B cell (primary cell): ENCODE results near the gene SRRM1. TPM values are rescaled to one million over a fixed set of nuclear protein-coding genes. Genes with fewer than 3 reads are reported as not detected.
"Not testable (repeated sequence)": the region's sequence is repeated elsewhere in the genome, so short reads cannot be mapped to it uniquely, and the experiment has no call there.

Source experiments
- ATAC-seq: fragments of 200-7000 bp; cut with Tn5 transposase; one replicate; pipeline ENCODE4 v1.10.0; 2021; ENCODE audit warnings: low read depth, mild to moderate bottlenecking, moderate number of reproducible peaks, moderate library complexity
- CTCF ChIA-PET: fragments of 350-600 bp; sonication (Branson Sonifier 250); formaldehyde crosslinking; loops from one replicate; lab custom pipeline; 2021; ENCODE audit warnings: antibody characterized with exemption, inconsistent platforms; lab: Charles Lee
- POLR2A ChIA-PET: fragments of 350-600 bp; sonication (Branson Sonifier 250); formaldehyde crosslinking; loops from one replicate; lab custom pipeline; 2021; ENCODE audit warnings: antibody characterized with exemption; lab: Charles Lee
- DNase-seq: peaks from one replicate; pipeline ENCODE4 v3.0.0; 2013
- H2AFZ ChIP-seq: 2 replicates; pipeline ENCODE4 v1.6.1; 2012; ENCODE audit warnings: mild to moderate bottlenecking, low read depth, low read length; ENCODE audit not compliant: insufficient read depth, poor library complexity, severe bottlenecking
- H3K27ac ChIP-seq, 2 donors: 1 replicate in 1 of 2; 2 replicates in 1 of 2; pipeline ENCODE4 v1.5.1; 2012 to 2013; ENCODE audit warnings: low read length in 2 of 2, mild to moderate bottlenecking in 2 of 2, moderate library complexity in 1 of 2
- H3K27me3 ChIP-seq, 4 experiments: fragments of 200-600 bp in 1 of 4; sonication (generic) in 1 of 4; replicated peaks in 1 of 4; 1 replicate in 2 of 4; 2 replicates in 2 of 4; pipeline versions ENCODE4 v1.6.1 to v1.7.0; 2013 to 2016; ENCODE audit warnings: low read length in 3 of 4, mild to moderate bottlenecking in 2 of 4, mixed read lengths in 1 of 4, moderate library complexity in 1 of 4; ENCODE audit not compliant: insufficient read depth in 4 of 4, control insufficient read depth in 3 of 4; ENCODE audit errors: control extremely low read depth in 1 of 4
- H3K36me3 ChIP-seq, 2 experiments: replicated peaks in 1 of 2; 1 replicate in 1 of 2; 2 replicates in 1 of 2; pipeline versions ENCODE4 v1.6.1 to v1.7.1; 2013; ENCODE audit warnings: low read length in 1 of 2; ENCODE audit not compliant: insufficient read depth in 2 of 2, control insufficient read depth in 1 of 2; ENCODE audit errors: control extremely low read depth in 1 of 2, extremely low read depth in 1 of 2
- H3K4me1 ChIP-seq, 2 donors: fragments of 200-600 bp in 1 of 2; sonication (generic) in 1 of 2; 1 replicate in 1 of 2; 2 replicates in 1 of 2; pipeline versions ENCODE4 v1.5.1 to v1.6.1; 2013 to 2017; ENCODE audit warnings: low read length in 2 of 2; ENCODE audit not compliant: control insufficient read depth in 2 of 2, insufficient read depth in 2 of 2
- H3K4me2 ChIP-seq: replicated peaks from 2 replicates; pipeline ENCODE3; 2012; ENCODE audit warnings: mild to moderate bottlenecking, low read depth, low read length; ENCODE audit not compliant: poor library complexity, severe bottlenecking
- H3K4me3 ChIP-seq, 5 experiments: fragments of 200-600 bp in 1 of 5; sonication (generic) in 1 of 5; 1 replicate in 3 of 5; 2 replicates in 2 of 5; pipeline versions ENCODE4 v1.5.1 to v1.7.0; 2011 to 2016; ENCODE audit warnings: low read length in 4 of 5, mild to moderate bottlenecking in 4 of 5, low read depth in 2 of 5, control low read depth in 1 of 5, moderate library complexity in 1 of 5; ENCODE audit not compliant: insufficient read depth in 1 of 5; ENCODE audit errors: control extremely low read depth in 1 of 5, extremely low read depth in 1 of 5
- H3K79me2 ChIP-seq: fragments of 200-600 bp; sonication (generic); one replicate; pipeline ENCODE4 v1.6.0; 2016; ENCODE audit warnings: low read length; ENCODE audit not compliant: control insufficient read depth, insufficient read depth
- H3K9ac ChIP-seq: fragments of 200-600 bp; sonication (generic); 2 replicates; pipeline ENCODE4 v1.6.1; 2017; ENCODE audit warnings: mild to moderate bottlenecking, low read length, moderate library complexity
- H3K9me3 ChIP-seq, 3 donors: one replicate each; pipeline versions ENCODE4 v1.6.1 to v1.7.1; 2013; ENCODE audit warnings: low read length in 2 of 3; ENCODE audit not compliant: control insufficient read depth in 2 of 3, insufficient read depth in 1 of 3; ENCODE audit errors: control extremely low read depth in 1 of 3
- H4K20me1 ChIP-seq: 2 replicates; pipeline ENCODE4 v1.6.0; 2012; ENCODE audit warnings: mild to moderate bottlenecking, low read length; ENCODE audit not compliant: insufficient read depth, control insufficient read depth, poor library complexity, severe bottlenecking
- H3K27ac Mint-ChIP-seq: one replicate; pipeline ENCODE4 v1.8.0; 2021; ENCODE audit warnings: mixed read lengths
- H3K27me3 Mint-ChIP-seq: one replicate; pipeline ENCODE4 v1.8.0; 2021; ENCODE audit warnings: mixed read lengths
- H3K4me1 Mint-ChIP-seq: one replicate; pipeline ENCODE4 v1.8.0; 2021; ENCODE audit warnings: mixed read lengths
- H3K4me3 Mint-ChIP-seq: one replicate; pipeline ENCODE4 v1.8.0; 2021; ENCODE audit warnings: mixed read lengths
- H3K9me3 Mint-ChIP-seq: one replicate; pipeline ENCODE4 v1.8.0; 2022; ENCODE audit warnings: mixed read lengths; ENCODE audit not compliant: insufficient read depth
- EZH2 ChIP-seq: IDR thresholded peaks from 2 replicates; pipeline ENCODE4 v1.6.1; 2012; ENCODE audit warnings: borderline replicate concordance, low read depth, mild to moderate bottlenecking, moderate library complexity, low read length; ENCODE audit not compliant: insufficient read depth, poor library complexity, severe bottlenecking
- WGBS: methylation state at CpG from one replicate; pipeline ENCODE4 v1.1.5; 2013; ENCODE audit warnings: missing lambda C conversion rate; ENCODE audit not compliant: insufficient coverage; 5-methylcytosine and 5-hydroxymethylcytosine counted together
- intact Hi-C: fragments of 100-400 bp; cut with micrococcal nuclease; formaldehyde crosslinking; loops from one replicate; pipeline ENCODE4 v1.10.0; 2022
- polyA plus RNA-seq: library from polyadenylated mRNA; depleted of rRNA; stranded (reverse); fragments of >200 nt; gene quantifications from 2 replicates; pipeline ENCODE4 v1.2.3, GENCODE V29; 2012
- small RNA-seq: library from RNA; depleted of rRNA; stranded (forward); fragments of <200 nt; gene quantifications from one replicate; pipeline ENCODE3, GENCODE V24; 2012; ENCODE audit warnings: low replicate concordance, low read depth; ENCODE audit not compliant: insufficient read length
- total RNA-seq, 2 donors: library from RNA; stranded (reverse); fragments of 120-200 nt in 1 of 2; gene quantifications; 1 replicate in 1 of 2; 2 replicates in 1 of 2; pipeline versions ENCODE4 v1.2.3 to v1.2.4, GENCODE V29; 2013 to 2022
- TF ChIP-seq, protein P1 (sequence below): fragments of 200-600 bp; IDR thresholded peaks from one replicate; pipeline ENCODE4 v1.8.0; 2022; ENCODE audit warnings: antibody characterized with exemption, mild to moderate bottlenecking

SRRM1 gene
- total and polyA plus RNA-seq, 2 donors (not counting 1 experiment from before 2014, with no cell fraction given): 88.5 to 238 TPM

DNA sequence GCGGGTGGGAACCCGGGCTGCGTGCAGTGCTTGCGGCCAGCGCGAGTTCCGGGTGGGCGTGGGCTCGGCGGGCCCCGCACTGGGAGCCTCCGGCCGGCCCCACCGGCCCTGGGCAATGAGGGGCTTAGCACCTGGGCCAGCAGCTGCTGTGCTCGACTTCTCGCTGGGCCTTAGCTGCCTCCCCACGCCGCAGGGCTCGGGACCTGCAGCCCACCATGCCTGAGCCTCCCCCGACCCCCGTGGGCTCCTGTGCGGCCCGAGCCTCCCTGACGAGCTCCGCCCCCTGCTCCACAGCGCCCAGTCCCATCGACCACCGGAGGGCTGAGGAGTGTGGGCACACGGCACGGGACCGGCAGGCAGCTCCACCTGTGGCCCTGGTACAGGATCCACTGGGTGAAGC lies 78.4 kb downstream of the SRRM1 start:
- H3K4me3 Mint-ChIP-seq: no peak overlapping the region
- ATAC-seq (no peak), DNase-seq (no peak)
- Histone ChIP-seq H3K4me2 (no peak overlapping the region), H3K4me3 (no peak overlapping the region), H3K27ac (no peak overlapping the region), H3K79me2 (no peaks in the 10 kb centered on the region), H3K36me3 (no peaks in the 10 kb centered on the region), H2AFZ (no peak overlapping the region), H3K9ac (no peak overlapping the region), H4K20me1 (no peaks in the 10 kb centered on the region), H3K27me3 (no peaks in the 10 kb centered on the region), H3K4me1 (peaks cover under 1 to 1% of the 10 kb centered on the region in 2 donors), H3K9me3 (peaks cover 0 to 4% (median 0%) of the 10 kb centered on the region in 3 donors)
- no peak overlapping the region for H3K27ac Mint-ChIP-seq
- no peaks in the 10 kb centered on the region for H3K9me3 Mint-ChIP-seq
- POLR2A ChIA-PET: no interaction called here
- no peak for TF ChIP-seq EZH2
- TF ChIP-seq, protein P1, sequence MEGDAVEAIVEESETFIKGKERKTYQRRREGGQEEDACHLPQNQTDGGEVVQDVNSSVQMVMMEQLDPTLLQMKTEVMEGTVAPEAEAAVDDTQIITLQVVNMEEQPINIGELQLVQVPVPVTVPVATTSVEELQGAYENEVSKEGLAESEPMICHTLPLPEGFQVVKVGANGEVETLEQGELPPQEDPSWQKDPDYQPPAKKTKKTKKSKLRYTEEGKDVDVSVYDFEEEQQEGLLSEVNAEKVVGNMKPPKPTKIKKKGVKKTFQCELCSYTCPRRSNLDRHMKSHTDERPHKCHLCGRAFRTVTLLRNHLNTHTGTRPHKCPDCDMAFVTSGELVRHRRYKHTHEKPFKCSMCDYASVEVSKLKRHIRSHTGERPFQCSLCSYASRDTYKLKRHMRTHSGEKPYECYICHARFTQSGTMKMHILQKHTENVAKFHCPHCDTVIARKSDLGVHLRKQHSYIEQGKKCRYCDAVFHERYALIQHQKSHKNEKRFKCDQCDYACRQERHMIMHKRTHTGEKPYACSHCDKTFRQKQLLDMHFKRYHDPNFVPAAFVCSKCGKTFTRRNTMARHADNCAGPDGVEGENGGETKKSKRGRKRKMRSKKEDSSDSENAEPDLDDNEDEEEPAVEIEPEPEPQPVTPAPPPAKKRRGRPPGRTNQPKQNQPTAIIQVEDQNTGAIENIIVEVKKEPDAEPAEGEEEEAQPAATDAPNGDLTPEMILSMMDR: no peak
- intact Hi-C loops: no loop called here
- no peaks in the 10 kb centered on the region for H3K27me3 Mint-ChIP-seq
- 93% methylated on average over 31 of the region's 31 CpGs for WGBS
- H3K4me1 Mint-ChIP-seq: peaks cover 1% of the 10 kb centered on the region
- CTCF ChIA-PET: interaction anchor here (1.8 to 2.8 kb wide), 2 partner anchors 24 to 109 kb away, joined by 6 to 8 read pairs; partner anchors contain the start of gene CLIC4

DNA sequence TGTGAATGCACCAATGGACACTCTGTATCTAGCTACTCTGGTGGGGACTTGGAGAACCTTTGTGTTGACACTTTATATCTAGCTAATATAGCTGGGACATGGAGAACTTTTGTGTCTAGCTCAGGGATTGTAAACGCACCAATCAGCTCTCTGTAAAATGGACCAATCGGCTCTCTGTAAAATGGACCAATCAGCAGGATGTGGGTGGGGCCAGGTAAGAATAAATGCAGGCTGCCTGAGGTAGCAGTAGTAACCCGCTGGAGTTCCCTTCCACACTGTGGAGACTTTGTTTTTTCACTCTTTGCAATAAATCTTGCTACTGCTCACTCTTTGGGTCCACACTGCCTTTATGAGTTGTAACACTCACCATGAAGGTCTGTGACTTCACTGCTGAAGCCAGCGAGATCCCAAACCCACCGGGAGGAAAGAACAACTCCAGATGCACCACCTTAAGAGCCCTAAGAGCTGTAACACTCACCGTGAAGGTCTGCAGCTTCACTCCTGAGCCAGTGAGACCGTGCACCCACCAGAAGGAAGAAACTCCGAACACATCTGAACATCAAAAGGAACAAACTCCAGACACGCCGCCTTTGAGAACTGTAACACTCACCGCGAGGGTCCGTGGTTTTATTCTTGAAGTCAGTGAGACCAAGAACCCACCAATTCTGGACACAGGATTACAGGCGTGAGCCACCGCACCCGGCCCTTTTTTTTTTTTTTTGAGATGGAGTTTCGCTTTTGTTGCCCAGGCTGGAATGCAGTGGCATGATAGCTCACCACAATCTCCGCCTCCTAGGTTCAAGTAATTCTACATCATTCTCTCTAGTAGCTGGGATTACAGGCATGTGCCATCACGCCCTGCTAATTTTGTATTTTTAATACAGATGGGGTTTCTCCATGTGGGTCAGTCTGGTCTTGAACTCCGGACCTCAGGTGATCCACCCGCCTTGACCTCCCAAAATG lies 79.3 kb downstream of the SRRM1 start:
- CTCF ChIA-PET: interaction anchor here (1.2 to 2.8 kb wide), 3 partner anchors 23 to 108 kb away, joined by 4 to 8 read pairs (median 6); partner anchors contain the start of gene CLIC4
- POLR2A ChIA-PET, intact Hi-C loops: not testable (repeated sequence)

More for the DNA sequence above, 79.3 kb downstream of the SRRM1 start:
- not testable (repeated sequence) for H3K27ac Mint-ChIP-seq, ATAC-seq, H3K27me3 ChIP-seq, H3K27me3 Mint-ChIP-seq, H3K4me2 ChIP-seq, H3K27ac ChIP-seq, H3K79me2 ChIP-seq, H3K9me3 ChIP-seq, H3K4me1 ChIP-seq, DNase-seq, H4K20me1 ChIP-seq, H3K9ac ChIP-seq, H3K4me1 Mint-ChIP-seq, H3K36me3 ChIP-seq, H3K9me3 Mint-ChIP-seq, H2AFZ ChIP-seq
- peak overlapping the region; percentile 23 for H3K4me3 Mint-ChIP-seq
- WGBS: 88% methylated on average over 8 of the region's 21 CpGs
- H3K4me3 ChIP-seq: peak overlapping the region in 1 of 5 experiments; percentile 22

Small RNAs within 50 kb of the gene (small RNA-seq; reads per million reads assigned to genes)
- not detected for gene RF00019

Other genes starting within 250 kb of the SRRM1 start
- gene STPG1, start 229.5 kb upstream of the SRRM1 start, total RNA-seq: 6.1 and 9.3 TPM in 2 replicates
- 3.6 and 4.6 TPM in 2 replicates for gene STPG1, start 229.5 kb upstream of the SRRM1 start, polyA plus RNA-seq
- 31.6 and 38.8 TPM in 2 replicates for gene NIPAL3, start 227.5 kb upstream of the SRRM1 start, total RNA-seq
- 23.0 and 23.8 TPM in 2 replicates for gene NIPAL3, start 227.5 kb upstream of the SRRM1 start, polyA plus RNA-seq
- gene RCAN3, start 140.5 kb upstream of the SRRM1 start, total RNA-seq: 35.1 and 37.3 TPM in 2 replicates
- gene RCAN3, start 140.5 kb upstream of the SRRM1 start, polyA plus RNA-seq: 19.3 and 21.9 TPM in 2 replicates
- not detected in 2 replicates for gene NCMAP, start 87.2 kb upstream of the SRRM1 start, total RNA-seq
- not detected in 2 replicates for gene NCMAP, start 87.2 kb upstream of the SRRM1 start, polyA plus RNA-seq
- 123 and 127 TPM in 2 replicates for gene CLIC4, start 102.1 kb downstream of the SRRM1 start, total RNA-seq
- 28.5 and 49.1 TPM in 2 replicates for gene CLIC4, start 102.1 kb downstream of the SRRM1 start, polyA plus RNA-seq